ENCODE results near the gene TNIK.
"Not testable (repeated sequence)": the region's sequence is repeated elsewhere in the genome, so short reads cannot be mapped to it uniquely, and the experiment has no call there.

TNIK gene

GRCh38 chr3:171469376-171469775 is 9.2 kb upstream of the TNIK start:
- no peak for DNase-seq (ENCODE audit: low read depth in 2 of 2)

GRCh38 chr3:171468296-171468906 is 8.2 kb upstream of the TNIK start:
- DNase-seq (ENCODE audit: low read depth in 2 of 2), result no peak

GRCh38 chr3:171465763-171466162 is 5.6 kb upstream of the TNIK start:
- DNase-seq (ENCODE audit: low read depth in 2 of 2), result no peak

GRCh38 chr3:171464462-171464861 is 4.3 kb upstream of the TNIK start:
- no peak for DNase-seq (ENCODE audit: low read depth in 2 of 2)

GRCh38 chr3:171462224-171462623 is 2.0 kb upstream of the TNIK start:
- no peak for DNase-seq (ENCODE audit: low read depth in 2 of 2)

GRCh38 chr3:171461525-171461917 is 1.3 kb upstream of the TNIK start:
- DNase-seq (ENCODE audit: low read depth in 2 of 2), result no peak

GRCh38 chr3:171460725-171461524 is 720 bp upstream of the TNIK start:
- peak; percentile 23 to 34 for DNase-seq (ENCODE audit: low read depth in 2 of 2)

GRCh38 chr3:171459137-171459941 is 866 bp downstream of the TNIK start:
- DNase-seq (ENCODE audit: low read depth in 2 of 2), result no peak

GRCh38 chr3:171458864-171459136 is 1.4 kb downstream of the TNIK start:
- DNase-seq (ENCODE audit: low read depth in 2 of 2), result no peak

- no peak for DNase-seq (ENCODE audit: low read depth in 2 of 2)
Measured at GRCh38 chr3:171458071-171458863, 1.9 kb downstream of the TNIK start.

GRCh38 chr3:171457607-171458061 is 2.6 kb downstream of the TNIK start:
- DNase-seq (ENCODE audit: low read depth in 2 of 2), result no peak

- DNase-seq (ENCODE audit: low read depth in 2 of 2), result no peak
Measured at GRCh38 chr3:171456765-171457606, 3.2 kb downstream of the TNIK start.

- DNase-seq (ENCODE audit: low read depth in 2 of 2), result no peak
Measured at GRCh38 chr3:171455603-171456550, 4.3 kb downstream of the TNIK start.

GRCh38 chr3:171454041-171454440 is 6.2 kb downstream of the TNIK start:
- DNase-seq (ENCODE audit: low read depth in 2 of 2), result no peak

GRCh38 chr3:171453180-171453886 is 6.9 kb downstream of the TNIK start:
- no peak for DNase-seq (ENCODE audit: low read depth in 2 of 2)

- no peak for DNase-seq (ENCODE audit: low read depth in 2 of 2)
Measured at GRCh38 chr3:171452328-171452727, 7.9 kb downstream of the TNIK start.

- DNase-seq (ENCODE audit: low read depth in 2 of 2), result no peak
Measured at GRCh38 chr3:171451915-171452314, 8.3 kb downstream of the TNIK start.

GRCh38 chr3:171447579-171447891 is 12.7 kb downstream of the TNIK start:
- not testable (repeated sequence) for DNase-seq (ENCODE audit: low read depth in 2 of 2)

GRCh38 chr3:171446801-171447578 is 13.2 kb downstream of the TNIK start:
- DNase-seq (ENCODE audit: low read depth in 2 of 2), result peak; percentile 35 to 49
